ENCODE results near the gene GJD3. TPM values are rescaled to one million over a fixed set of nuclear protein-coding genes. Genes with fewer than 3 reads are reported as not detected.
"Not testable (repeated sequence)": the region's sequence is repeated elsewhere in the genome, so short reads cannot be mapped to it uniquely, and the experiment has no call there.

Gene GJD3
- total RNA-seq, 5 donors from 2014 or later (not counting 1 experiment from before 2014, with no cell fraction given) = not detected

DNA sequence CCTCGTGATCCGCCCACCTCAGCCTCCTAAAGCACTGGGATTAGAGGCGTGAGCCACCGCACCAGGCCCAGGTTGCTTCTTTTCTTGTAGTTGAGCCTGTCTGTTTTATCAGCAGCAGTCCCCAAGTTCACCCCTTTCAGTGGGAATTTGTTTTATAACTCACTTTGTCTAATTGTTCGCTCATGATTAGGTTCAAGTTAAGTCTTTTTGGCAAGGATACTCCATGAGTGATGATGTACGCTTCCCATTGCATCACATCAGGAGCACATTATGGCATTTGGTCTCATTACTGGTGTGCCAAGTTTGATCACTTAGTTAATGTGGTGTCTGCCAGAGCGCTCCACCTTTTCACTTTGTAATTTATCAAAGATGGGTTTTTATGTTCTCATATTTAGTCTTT is 14.4 kb upstream of the GJD3 start:
- POLR2A ChIA-PET = no interaction called here
- H3K36me3 ChIP-seq (ENCODE audit: control insufficient read depth in 2 of 2, extremely low read depth in 1 of 2, insufficient read depth in 1 of 2, low read length in 1 of 2) = no peaks in the 10 kb centered on the region
- Mint-ChIP-seq H3K4me3 (no peak overlapping the region), H3K27ac (no peak overlapping the region), H3K9me3 (no peaks in the 10 kb centered on the region), H3K36me3 (no peaks in the 10 kb centered on the region), H3K4me1 (peaks cover 2 to 6% (median 3%) of the 10 kb centered on the region in 3 donors), H3K27me3 (peaks cover 0 to 1% of the 10 kb centered on the region in 2 donors)
- H3K27ac ChIP-seq (ENCODE audit: low read length) = no peak overlapping the region
- WGBS (ENCODE audit: insufficient coverage) = no CpG with 5 or more reads among the region's 7 CpGs
- DNase-seq = no peak
- CTCF ChIA-PET = no interaction called here
- H3K4me1 ChIP-seq (ENCODE audit: control insufficient read depth in 1 of 2, extremely low read depth in 1 of 2, insufficient read depth in 2 of 2, low read length in 2 of 2) = no peaks in the 10 kb centered on the region
- no peaks in the 10 kb centered on the region for H3K27me3 ChIP-seq (replicated peaks in 1 of 2; ENCODE audit: control insufficient read depth in 2 of 2, extremely low read depth in 1 of 2, insufficient read depth in 2 of 2, low read length in 1 of 2)
- H3K9me3 ChIP-seq = no peaks in the 10 kb centered on the region
- no peak overlapping the region for H3K4me3 ChIP-seq (ENCODE audit: control insufficient read depth in 1 of 2, extremely low read depth in 1 of 2, low read length in 1 of 2)
- ATAC-seq (replicated peaks in 1 of 4) = no peak

DNA sequence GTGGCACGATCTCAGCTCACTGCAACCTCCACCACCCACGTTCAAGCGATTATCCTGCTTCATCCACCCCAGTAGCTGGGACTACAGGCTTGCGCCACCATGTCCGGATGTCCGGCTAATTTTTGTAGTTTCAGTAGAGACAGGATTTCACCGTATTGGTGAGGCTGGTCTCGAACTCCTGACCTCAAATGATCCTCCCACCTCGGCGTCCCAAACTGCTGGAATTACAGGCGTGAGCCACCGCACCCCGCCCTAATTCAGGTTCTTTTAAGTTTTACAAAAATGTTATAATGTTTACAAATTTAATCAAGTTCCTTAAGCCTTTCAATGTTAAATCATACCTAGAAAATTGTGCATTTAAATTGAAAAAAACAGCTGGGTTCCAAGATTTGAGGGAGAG is 13.3 kb upstream of the GJD3 start:
- POLR2A ChIA-PET = no interaction called here
- H3K36me3 ChIP-seq (ENCODE audit: control insufficient read depth in 2 of 2, extremely low read depth in 1 of 2, insufficient read depth in 1 of 2, low read length in 1 of 2) = no peaks in the 10 kb centered on the region
- no peaks in the 10 kb centered on the region for H3K36me3 Mint-ChIP-seq
- no peak overlapping the region for H3K27ac Mint-ChIP-seq
- no peaks in the 10 kb centered on the region for H3K9me3 Mint-ChIP-seq
- no peaks in the 10 kb centered on the region for H3K27me3 ChIP-seq (replicated peaks in 1 of 2; ENCODE audit: control insufficient read depth in 2 of 2, extremely low read depth in 1 of 2, insufficient read depth in 2 of 2, low read length in 1 of 2)
- CTCF ChIA-PET = no interaction called here
- no peak overlapping the region for H3K27ac ChIP-seq (ENCODE audit: low read length)
- ATAC-seq (replicated peaks in 1 of 4) = no peak
- no peaks in the 10 kb centered on the region for H3K9me3 ChIP-seq
- WGBS (ENCODE audit: insufficient coverage) = 87% methylated on average over 4 of the region's 13 CpGs
- H3K4me1 ChIP-seq (ENCODE audit: control insufficient read depth in 1 of 2, extremely low read depth in 1 of 2, insufficient read depth in 2 of 2, low read length in 2 of 2) = no peaks in the 10 kb centered on the region
- H3K4me3 ChIP-seq (ENCODE audit: control insufficient read depth in 1 of 2, extremely low read depth in 1 of 2, low read length in 1 of 2) = no peak overlapping the region
- no peak for DNase-seq
- peaks cover 2 to 6% (median 3%) of the 10 kb centered on the region in 3 donors for H3K4me1 Mint-ChIP-seq
- H3K27me3 Mint-ChIP-seq = peaks cover 0 to 1% of the 10 kb centered on the region in 2 donors
- H3K4me3 Mint-ChIP-seq = no peak overlapping the region

GRCh38 chr17:40376541-40376940 is 12.0 kb upstream of the GJD3 start:
- H3K27ac ChIP-seq (ENCODE audit: low read length); H3K36me3 ChIP-seq (ENCODE audit: control insufficient read depth in 2 of 2, extremely low read depth in 1 of 2, insufficient read depth in 1 of 2, low read length in 1 of 2); POLR2A ChIA-PET; H3K4me3 ChIP-seq (ENCODE audit: control insufficient read depth in 1 of 2, extremely low read depth in 1 of 2, low read length in 1 of 2); H3K27me3 ChIP-seq (replicated peaks in 1 of 2; ENCODE audit: control insufficient read depth in 2 of 2, extremely low read depth in 1 of 2, insufficient read depth in 2 of 2, low read length in 1 of 2); H3K4me1 Mint-ChIP-seq; DNase-seq; H3K9me3 ChIP-seq; H3K27ac Mint-ChIP-seq; H3K27me3 Mint-ChIP-seq; ATAC-seq (replicated peaks in 1 of 4); H3K36me3 Mint-ChIP-seq; H3K9me3 Mint-ChIP-seq; H3K4me1 ChIP-seq (ENCODE audit: control insufficient read depth in 1 of 2, extremely low read depth in 1 of 2, insufficient read depth in 2 of 2, low read length in 2 of 2): not testable (repeated sequence)
- WGBS (ENCODE audit: insufficient coverage) = 77% methylated on average over 4 of the region's 6 CpGs
- peak overlapping the region in 1 of 3 donors; percentile 50 for H3K4me3 Mint-ChIP-seq
- CTCF ChIA-PET = interaction anchor here in 1 of 2 donors (0.7 kb wide), 1 partner anchor 316 kb away, joined by 3 read pairs; no protein-coding TSS in a partner anchor

- H3K4me1 Mint-ChIP-seq = peaks cover 5 to 10% (median 5%) of the 10 kb centered on the region in 3 donors
- DNase-seq; H3K27ac ChIP-seq (ENCODE audit: low read length); H3K4me3 Mint-ChIP-seq; H3K27ac Mint-ChIP-seq; H3K27me3 ChIP-seq (replicated peaks in 1 of 2; ENCODE audit: control insufficient read depth in 2 of 2, extremely low read depth in 1 of 2, insufficient read depth in 2 of 2, low read length in 1 of 2); H3K9me3 ChIP-seq; H3K4me3 ChIP-seq (ENCODE audit: control insufficient read depth in 1 of 2, extremely low read depth in 1 of 2, low read length in 1 of 2); CTCF ChIA-PET; H3K4me1 ChIP-seq (ENCODE audit: control insufficient read depth in 1 of 2, extremely low read depth in 1 of 2, insufficient read depth in 2 of 2, low read length in 2 of 2); H3K27me3 Mint-ChIP-seq; H3K9me3 Mint-ChIP-seq; POLR2A ChIA-PET; H3K36me3 Mint-ChIP-seq; H3K36me3 ChIP-seq (ENCODE audit: control insufficient read depth in 2 of 2, extremely low read depth in 1 of 2, insufficient read depth in 1 of 2, low read length in 1 of 2); ATAC-seq (replicated peaks in 1 of 4): not testable (repeated sequence)
- 93% methylated on average over 19 of the region's 21 CpGs for WGBS (ENCODE audit: insufficient coverage)
These were observed 11.2 kb upstream of the GJD3 start for GRCh38 chr17:40375786-40376185.

GRCh38 chr17:40374821-40375498 is 10.4 kb upstream of the GJD3 start:
- Histone ChIP-seq H3K4me1 (ENCODE audit: control insufficient read depth in 1 of 2, extremely low read depth in 1 of 2, insufficient read depth in 2 of 2, low read length in 2 of 2) (peaks cover 0 to 4% of the 10 kb centered on the region in 2 experiments), H3K9me3 (no peaks in the 10 kb centered on the region), H3K4me3 (ENCODE audit: control insufficient read depth in 1 of 2, extremely low read depth in 1 of 2, low read length in 1 of 2) (no peak overlapping the region), H3K27me3 (replicated peaks in 1 of 2; ENCODE audit: control insufficient read depth in 2 of 2, extremely low read depth in 1 of 2, insufficient read depth in 2 of 2, low read length in 1 of 2) (no peaks in the 10 kb centered on the region), H3K27ac (ENCODE audit: low read length) (no peak overlapping the region), H3K36me3 (ENCODE audit: control insufficient read depth in 2 of 2, extremely low read depth in 1 of 2, insufficient read depth in 1 of 2, low read length in 1 of 2) (no peaks in the 10 kb centered on the region)
- no peaks in the 10 kb centered on the region for H3K9me3 Mint-ChIP-seq
- no peaks in the 10 kb centered on the region for H3K36me3 Mint-ChIP-seq
- ChIA-PET CTCF (no interaction called here), POLR2A (no interaction called here)
- DNase-seq = no peak
- peaks cover 0 to 1% of the 10 kb centered on the region in 2 donors for H3K27me3 Mint-ChIP-seq
- ATAC-seq (replicated peaks in 1 of 4) = no peak
- no peak overlapping the region for H3K4me3 Mint-ChIP-seq
- H3K4me1 Mint-ChIP-seq = peaks cover 5 to 10% (median 5%) of the 10 kb centered on the region in 3 donors
- 95% methylated on average over 4 of the region's 14 CpGs for WGBS (ENCODE audit: insufficient coverage)
- no peak overlapping the region for H3K27ac Mint-ChIP-seq

- no peak for DNase-seq
- H3K36me3 ChIP-seq (ENCODE audit: control insufficient read depth in 2 of 2, extremely low read depth in 1 of 2, insufficient read depth in 1 of 2, low read length in 1 of 2) = no peaks in the 10 kb centered on the region
- no peaks in the 10 kb centered on the region for H3K9me3 ChIP-seq
- Mint-ChIP-seq H3K27me3 (peaks cover 0 to 1% of the 10 kb centered on the region in 2 donors), H3K4me3 (no peak overlapping the region), H3K27ac (no peak overlapping the region), H3K4me1 (peaks cover 5 to 10% (median 5%) of the 10 kb centered on the region in 3 donors), H3K36me3 (no peaks in the 10 kb centered on the region), H3K9me3 (no peaks in the 10 kb centered on the region)
- H3K4me3 ChIP-seq (ENCODE audit: control insufficient read depth in 1 of 2, extremely low read depth in 1 of 2, low read length in 1 of 2) = no peak overlapping the region
- WGBS (ENCODE audit: insufficient coverage) = 89% methylated on average over 4 of the region's 8 CpGs
- peaks cover 0 to 4% of the 10 kb centered on the region in 2 experiments for H3K4me1 ChIP-seq (ENCODE audit: control insufficient read depth in 1 of 2, extremely low read depth in 1 of 2, insufficient read depth in 2 of 2, low read length in 2 of 2)
- no peak for ATAC-seq (replicated peaks in 1 of 4)
- POLR2A ChIA-PET = no interaction called here
- CTCF ChIA-PET = no interaction called here
- no peak overlapping the region for H3K27ac ChIP-seq (ENCODE audit: low read length)
- H3K27me3 ChIP-seq (replicated peaks in 1 of 2; ENCODE audit: control insufficient read depth in 2 of 2, extremely low read depth in 1 of 2, insufficient read depth in 2 of 2, low read length in 1 of 2) = no peaks in the 10 kb centered on the region
These were observed 9.5 kb upstream of the GJD3 start for GRCh38 chr17:40373999-40374398.
